ENCODE measurements around the gene AHSG.

The AHSG gene

DNA sequence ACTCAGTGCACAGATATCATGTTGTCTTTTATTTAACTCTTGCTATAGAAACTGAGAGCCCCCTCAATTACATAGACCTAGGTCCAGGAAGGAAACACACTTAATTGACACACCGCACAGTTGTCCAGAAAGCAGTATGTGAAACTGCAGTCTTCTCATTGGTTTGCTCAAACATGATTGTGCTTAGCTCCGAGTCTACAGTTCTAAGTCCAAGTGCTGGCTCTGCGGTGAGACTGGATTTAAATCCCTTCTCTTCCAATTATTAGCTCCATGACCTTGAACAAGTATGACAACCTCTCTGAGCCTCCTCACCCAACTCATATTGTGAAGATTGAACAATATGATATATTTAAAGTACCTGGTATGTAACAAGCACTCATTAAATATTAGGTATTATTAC, 19.0 kb upstream of the AHSG start:
- no peak for DNase-seq

DNA sequence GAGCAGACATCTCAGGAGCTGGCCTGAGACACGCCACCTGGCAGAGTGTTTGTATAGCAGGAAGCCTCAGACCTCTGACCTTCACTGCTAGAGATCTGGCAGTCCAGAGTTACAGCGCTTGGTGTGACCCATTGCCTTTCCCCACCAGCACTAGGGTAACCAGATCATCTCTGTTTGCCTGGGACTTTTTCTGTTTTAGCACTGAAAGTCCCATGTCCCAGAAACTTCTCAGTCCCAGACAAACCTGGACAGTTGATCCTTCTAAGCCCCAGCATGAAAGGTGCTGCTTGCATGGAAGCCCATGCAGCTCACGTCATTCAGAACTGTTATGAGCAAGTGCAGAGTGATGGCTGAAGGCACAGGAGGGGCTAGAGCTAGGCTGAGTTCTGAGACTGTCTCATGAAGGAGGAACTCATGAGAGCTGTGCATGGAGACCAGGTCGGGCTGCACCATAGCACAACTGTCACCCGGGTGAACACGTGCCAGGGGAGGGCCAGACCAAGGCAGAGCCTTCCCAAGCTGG, 18.2 kb upstream of the AHSG start:
- no peak for DNase-seq

DNA sequence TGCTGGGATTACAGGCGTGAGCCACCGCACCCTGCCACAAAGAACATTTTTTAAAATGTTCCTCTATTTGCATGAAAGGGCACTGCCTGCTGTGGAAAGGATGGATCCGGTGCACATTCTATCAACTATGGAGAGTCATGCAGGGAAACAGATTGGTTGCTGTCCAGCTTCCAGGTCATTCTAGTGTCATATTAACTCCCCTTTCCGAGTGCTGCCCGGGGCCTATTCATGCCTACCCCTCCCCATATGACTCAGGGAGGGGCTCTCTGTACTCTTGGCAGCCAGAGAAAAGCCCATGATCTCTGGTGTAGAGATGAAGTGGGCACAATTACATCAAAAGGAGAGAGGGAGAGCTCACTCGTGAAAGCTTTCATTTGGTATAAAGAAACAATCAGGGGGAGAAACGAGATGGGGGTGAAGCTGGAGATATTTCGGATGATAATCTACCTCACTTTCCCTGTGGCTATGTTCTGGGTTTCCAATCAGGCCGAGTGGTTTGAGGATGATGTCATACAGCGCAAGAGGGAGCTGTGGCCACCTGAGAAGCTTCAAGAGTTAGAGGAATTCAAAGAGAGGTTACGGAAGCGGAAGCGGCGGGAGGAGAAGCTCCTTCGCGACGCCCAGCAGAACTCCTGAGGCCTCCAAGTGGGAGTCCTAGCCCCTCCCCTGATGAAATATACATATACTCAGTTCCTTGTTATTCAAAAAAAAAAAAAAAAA, 16.1 kb upstream of the AHSG start:
- no peak for DNase-seq

DNA sequence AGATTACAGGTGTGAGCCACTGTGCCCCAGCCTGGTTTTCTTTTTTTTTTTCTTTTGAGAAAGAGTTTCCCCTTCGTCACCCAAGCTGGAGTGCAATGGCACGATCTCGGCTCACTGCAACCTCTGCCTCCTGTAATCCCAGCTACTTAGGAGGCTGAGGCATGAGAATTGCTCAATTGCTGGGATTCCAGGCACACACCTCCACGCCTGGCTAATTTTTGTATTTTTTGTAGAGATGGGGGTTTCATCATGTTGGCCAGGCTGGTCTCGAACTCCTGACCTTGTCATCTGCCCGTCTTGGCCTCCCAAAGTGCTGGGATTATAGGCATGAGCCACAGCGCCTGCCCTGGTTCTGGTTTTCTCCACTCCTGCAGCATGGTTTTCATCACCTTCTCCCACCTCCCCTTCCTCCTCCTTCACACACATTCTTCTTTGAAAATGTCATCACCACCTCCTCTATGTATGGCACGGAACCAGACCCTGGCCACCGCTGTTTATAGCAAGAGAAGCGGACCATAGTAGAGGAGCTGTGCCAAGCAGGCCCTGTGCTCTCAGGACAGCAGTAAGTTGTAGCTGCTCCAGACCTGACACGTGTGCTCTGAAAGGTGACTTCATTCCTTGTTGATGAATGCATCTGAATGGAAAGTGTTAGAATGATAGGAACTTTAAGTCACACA, 14.6 kb upstream of the AHSG start:
- no peak for DNase-seq

DNA sequence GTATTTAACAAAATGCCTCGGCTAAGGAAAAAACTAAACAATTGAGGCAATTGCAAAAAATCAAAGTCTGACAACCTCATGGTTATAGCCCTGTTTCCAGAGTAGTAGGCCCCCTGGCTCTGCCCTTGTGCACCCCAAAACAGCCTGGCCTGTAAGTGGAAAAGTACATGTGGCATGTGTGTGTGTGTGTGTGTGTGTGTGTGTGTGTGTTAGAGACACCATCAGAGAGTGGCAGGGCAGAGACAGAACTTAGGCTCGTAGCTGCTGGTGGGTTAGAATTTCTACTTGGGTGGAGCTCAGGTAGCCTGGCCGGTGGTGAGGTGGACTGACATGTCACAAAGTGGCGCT, 14.1 kb upstream of the AHSG start:
- no peak for DNase-seq

DNA sequence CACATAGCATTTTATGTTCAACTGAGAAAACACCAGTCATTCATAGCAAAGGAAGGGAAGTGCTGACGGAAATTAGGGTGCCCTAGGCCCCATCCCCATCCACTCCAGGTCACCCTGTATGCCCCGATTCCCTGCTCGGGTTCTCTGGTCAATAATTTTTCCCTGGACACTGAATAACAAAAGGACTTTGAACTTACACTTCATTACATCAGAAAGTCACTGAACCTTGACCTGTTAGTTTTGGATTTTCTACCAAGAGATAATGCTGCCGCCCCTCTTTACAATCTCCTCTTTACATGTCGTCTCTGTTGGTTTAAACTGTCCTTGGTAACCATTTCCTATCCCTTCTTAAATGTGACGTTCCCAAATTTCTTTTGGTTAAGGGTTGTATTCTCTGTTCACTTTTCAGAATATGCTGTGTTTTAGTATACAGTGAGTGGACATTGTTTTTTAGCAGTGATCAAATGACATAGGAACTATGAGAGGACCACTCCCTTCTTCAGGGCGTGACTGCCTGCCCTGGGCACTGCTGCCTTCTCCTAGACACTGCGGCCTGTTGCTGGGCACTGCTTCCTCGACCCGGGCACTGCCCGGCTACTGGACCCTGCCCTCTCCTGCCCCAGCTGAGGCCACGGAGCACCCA, 13.6 kb upstream of the AHSG start:
- DNase-seq = no peak

GRCh38 chr3:186599785-186600166, 13.1 kb upstream of the AHSG start:
- no peak for DNase-seq

- DNase-seq = no peak
Observed at GRCh38 chr3:186600896-186601295, 12.0 kb upstream of the AHSG start.

GRCh38 chr3:186603159-186603558, 9.7 kb upstream of the AHSG start:
- DNase-seq = no peak

GRCh38 chr3:186605078-186605477, 7.8 kb upstream of the AHSG start:
- no peak for DNase-seq

DNA sequence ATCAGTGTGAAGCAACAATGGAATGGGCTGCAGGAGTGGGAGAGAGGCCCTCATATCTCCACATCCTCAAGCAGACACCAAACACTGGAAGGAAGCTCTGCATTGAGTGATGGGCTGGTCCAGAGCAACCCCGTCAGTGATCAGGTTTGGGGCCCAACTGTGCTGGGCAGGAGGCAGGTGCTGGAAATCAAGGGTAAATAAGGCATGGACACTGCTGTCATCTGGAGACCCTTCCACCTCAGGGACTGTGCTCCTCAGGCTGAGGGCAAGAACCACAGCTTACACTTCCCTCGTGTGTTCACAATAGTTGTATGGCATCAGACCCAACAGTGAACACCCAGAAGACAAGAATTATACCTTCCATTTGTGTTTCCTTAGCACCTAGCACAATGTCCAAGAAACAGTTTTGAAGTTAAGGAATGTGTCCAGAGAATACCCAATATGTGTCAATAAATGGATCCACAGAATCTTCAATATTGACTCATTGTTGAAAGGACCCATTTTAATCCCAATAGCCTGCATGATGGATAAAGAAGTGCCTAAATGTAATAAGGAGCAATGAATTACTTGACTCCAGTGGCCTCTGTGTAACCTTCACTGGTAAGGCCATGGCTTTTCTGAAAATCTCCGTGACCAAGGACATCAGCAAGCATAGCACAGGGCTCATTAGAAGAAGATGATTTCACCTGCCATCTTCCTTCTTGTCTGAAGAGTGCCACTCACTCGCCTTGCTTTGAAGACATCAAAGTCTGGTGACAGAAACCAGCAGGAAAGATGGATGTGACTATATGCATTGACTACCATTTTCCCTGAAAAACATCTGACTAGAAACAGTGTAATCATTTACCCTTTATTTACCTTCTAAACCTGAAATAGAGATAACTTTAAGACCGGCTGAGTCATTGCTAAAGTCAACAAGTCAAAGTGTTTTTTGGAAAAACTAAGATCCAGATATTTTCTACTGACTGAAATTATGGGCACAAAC, 7.0 kb upstream of the AHSG start:
- no peak for DNase-seq

- no peak for DNase-seq
Observed at GRCh38 chr3:186608624-186609215, 4.1 kb upstream of the AHSG start.

DNA sequence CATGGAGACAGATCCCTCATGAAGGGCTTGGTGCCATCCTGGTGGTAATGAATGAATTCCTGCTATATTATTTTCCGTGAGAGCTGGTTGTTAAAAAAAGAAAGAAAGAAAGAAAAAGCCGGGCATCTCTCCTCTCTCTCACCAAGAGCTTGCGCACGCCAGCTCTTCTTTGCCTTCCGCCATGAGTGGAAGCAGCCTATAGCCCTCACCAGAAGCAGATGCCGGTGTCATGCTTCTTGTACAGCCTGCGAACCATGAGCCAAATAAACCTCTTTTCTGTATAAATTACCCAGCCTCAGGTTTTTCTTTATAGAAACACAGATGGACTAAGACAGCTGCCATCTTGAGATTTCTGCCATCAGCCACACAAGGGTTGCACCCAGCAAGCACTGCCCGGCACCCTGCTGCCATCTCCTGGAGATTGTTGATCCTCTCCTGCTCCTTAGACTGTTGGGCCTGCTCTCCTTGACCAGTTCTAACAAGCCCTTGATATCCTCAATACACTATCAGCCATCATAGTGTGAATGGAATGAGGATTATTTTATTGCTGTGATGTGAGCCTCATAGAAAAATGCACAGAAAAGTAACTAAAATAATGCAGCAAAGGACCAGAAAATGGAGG, 3.5 kb upstream of the AHSG start:
- DNase-seq = no peak

GRCh38 chr3:186612065-186612464, 795 bp upstream of the AHSG start:
- no peak for DNase-seq

DNA sequence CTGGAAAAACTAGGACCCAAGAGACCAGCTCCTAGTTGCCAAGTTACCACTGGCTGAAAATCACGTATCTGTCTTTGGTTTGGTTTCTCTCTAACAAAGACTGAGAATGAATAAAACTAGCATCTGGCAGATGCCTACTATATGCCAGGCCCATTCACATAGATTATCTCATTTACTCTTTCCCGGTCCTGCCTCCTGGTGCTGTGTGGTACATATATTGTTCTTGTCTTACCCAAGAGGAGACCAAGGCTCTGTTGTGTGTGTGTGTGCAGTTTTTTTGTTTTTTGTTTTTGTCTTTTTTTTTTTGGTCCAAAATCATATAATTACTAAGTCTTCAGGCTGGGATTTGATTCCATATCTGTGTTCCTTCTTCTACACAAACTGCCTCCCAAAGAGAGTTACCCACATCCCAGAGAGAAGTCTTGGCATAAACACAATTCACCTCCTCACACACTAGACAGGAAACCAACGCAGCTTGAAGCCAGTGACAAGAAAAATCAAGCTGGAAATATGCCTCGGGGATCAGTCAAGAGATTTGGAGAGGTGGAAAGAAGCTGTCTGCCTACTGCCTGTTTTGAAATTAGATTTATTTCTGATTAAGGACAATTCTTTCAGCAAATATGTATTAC, 891 bp downstream of the AHSG start:
- no peak for DNase-seq

GRCh38 chr3:186614266-186614596, 1.4 kb downstream of the AHSG start:
- no peak for DNase-seq

- peak; percentile 89 for DNase-seq
Observed at GRCh38 chr3:186614597-186615483, 2.0 kb downstream of the AHSG start.

- DNase-seq = no peak
Observed at GRCh38 chr3:186616299-186616617, 3.4 kb downstream of the AHSG start.

DNA sequence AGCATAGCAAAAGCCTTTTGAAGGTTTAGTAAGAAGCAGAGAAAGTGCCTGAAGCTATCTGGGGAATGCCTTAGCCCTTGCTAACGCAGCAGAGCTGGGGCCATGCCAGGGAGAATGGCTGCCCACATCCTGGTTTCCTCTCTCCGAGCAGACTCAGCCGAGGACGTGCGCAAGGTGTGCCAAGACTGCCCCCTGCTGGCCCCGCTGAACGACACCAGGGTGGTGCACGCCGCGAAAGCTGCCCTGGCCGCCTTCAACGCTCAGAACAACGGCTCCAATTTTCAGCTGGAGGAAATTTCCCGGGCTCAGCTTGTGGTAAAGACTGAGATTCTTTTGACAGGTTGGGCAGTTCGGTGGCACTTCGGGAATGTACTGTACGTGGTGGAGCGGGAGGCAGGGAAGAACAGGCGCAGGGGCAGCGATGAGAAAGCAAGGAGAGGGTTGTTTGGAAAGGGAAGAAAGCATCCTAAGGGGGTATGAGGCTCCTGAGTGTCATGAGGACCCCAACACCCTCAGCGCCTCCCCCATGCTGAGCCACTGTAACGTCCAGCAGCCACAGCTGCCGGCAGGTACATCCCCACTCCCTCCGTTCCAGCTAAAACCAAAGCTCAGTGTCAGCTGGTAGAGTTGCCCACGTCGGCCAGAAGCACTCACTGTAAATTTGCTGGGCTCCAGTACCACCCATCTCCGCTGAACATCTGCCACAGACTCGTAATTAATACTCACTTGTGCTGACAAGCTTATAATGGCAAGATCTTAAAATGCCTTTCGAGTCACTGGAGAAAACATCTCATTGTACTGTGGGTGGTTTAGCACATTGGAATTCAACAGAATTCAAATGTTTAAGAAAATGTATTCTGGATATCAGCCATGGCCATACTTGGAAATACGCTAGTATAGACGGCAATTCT, 4.4 kb downstream of the AHSG start:
- DNase-seq = peak; percentile 91
